Stimulated activated CD8-positive, alpha-beta memory T cell treated with anti-CD3 and anti-CD28 coated beads, Interleukin-12 subunit alpha, Interleukin-12 subunit beta, amount 100 ng/mL, for 24 hours (primary cell): Measurements from ENCODE around the gene FHL2.

Experiments used
- DNase-seq: peaks from one replicate; pipeline ENCODE4 v3.0.0-alpha.2; 2020; ENCODE audit errors: extremely low read depth

The FHL2 gene

DNA sequence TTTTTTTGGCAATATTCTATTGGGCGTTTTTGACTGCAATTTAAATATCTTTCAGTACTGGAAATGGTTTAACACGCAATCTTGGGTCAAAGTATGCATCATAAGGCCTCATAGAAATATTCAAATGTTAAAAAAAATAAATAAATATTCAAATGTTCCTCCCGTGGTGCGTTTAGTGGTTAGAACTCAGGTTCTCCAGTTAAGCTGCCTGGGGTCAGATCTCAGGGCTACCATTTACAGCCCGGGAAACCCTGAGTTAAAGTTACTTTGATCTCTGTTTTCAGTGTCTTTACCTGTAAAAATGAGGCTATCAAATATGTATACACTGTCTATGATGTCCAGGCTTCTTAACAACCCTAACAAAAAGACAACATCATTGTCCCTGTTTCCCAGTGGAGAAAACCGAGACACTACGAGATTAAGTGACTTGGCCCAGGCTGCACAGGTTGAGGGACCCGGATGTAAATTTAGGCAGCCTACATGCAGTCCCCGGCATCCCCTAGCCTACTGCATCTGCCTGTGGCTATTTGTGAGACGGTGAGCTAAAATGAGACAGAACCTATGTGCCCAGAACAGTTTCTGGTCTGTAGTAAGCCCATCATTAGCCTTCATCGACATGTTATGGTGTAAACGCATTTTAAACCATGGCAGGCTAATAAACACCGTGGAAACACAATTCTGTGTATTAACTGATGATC, 1.7 kb downstream of the FHL2 start:
- no peak for DNase-seq

DNA sequence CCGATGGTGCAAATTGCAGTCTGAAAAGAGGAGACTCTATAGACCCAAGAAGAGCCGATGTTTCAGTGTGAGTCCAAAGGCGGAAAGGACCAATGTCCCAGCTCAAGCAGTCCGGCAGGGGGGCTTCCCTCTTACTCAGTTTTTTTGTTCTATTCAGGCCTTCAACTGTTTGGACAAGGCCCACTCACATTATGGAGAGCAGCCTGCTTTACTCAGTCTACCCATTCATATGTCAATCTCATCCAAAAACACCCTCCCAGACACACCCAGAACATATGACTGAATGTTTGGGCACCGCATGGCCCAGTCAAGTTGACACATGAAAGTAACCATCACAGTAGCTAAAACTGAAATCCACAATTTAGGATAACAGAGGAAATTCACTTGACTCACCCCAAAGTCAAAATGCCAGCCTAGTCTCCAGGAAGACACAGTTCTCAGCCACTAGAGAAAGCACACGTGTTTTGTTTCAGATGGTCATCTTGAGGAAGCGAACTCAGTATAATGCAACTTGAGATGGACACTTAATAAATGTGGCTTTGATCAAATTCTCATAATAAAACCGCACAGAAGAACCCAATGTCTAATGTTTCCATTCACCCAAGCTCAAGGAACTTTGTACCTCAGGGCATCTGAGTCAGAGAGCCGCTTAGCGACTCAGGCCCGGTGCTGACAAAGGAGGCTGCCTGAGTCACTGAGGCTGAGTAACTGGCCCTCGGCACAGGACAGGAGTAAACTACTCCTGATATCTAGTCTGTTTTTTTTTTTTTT, 2.4 kb downstream of the FHL2 start:
- DNase-seq = peak; percentile 20

DNA sequence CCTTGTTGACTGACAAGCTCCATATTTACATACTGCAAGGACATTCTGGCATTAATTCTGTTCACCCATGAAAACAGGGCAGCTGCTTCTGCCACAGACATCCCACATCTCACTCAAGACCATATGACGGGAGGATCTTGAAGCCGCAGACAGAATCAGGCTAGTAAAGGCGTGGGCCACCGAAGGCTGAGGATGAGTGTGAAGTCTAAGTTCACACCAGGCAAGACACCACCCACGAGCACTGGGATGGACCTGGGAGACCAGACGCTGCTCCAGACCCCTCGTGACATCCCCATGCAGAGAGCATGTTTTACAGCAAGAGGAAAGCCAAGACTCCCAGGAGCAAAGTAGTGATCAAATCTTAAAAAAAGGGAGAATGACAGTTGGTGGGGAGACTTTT, 3.2 kb downstream of the FHL2 start:
- DNase-seq = no peak

DNA sequence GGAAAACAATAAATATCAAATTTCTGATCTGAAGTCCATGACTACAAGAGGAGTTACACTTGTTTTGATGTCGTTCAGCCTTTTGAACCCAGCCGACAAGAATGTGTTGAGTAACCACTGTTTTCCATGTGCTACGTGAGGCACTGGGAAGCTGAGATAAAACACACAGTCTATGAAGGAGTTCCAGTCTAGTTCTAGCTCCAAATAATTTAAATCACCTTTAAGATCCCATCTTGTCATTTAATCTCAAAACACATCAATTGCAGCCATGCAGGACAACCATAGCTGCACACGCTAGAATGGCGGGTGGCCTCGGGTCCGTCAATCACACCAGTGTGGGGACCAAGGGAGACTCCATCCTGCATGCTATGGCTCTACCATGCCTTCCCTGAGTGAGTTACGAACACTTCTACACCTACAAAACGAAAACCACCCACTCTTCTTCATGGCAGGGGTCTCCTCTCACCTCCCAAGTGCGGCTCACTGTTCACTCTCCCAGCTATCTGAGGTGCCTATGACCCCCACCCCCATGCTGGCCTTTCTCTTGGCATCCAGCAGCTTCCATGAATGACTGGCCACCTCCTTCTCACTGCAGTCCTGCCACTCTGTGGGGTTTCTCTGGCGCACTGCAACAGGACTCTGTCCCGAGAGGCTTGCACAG, 3.8 kb downstream of the FHL2 start:
- no peak for DNase-seq

DNA sequence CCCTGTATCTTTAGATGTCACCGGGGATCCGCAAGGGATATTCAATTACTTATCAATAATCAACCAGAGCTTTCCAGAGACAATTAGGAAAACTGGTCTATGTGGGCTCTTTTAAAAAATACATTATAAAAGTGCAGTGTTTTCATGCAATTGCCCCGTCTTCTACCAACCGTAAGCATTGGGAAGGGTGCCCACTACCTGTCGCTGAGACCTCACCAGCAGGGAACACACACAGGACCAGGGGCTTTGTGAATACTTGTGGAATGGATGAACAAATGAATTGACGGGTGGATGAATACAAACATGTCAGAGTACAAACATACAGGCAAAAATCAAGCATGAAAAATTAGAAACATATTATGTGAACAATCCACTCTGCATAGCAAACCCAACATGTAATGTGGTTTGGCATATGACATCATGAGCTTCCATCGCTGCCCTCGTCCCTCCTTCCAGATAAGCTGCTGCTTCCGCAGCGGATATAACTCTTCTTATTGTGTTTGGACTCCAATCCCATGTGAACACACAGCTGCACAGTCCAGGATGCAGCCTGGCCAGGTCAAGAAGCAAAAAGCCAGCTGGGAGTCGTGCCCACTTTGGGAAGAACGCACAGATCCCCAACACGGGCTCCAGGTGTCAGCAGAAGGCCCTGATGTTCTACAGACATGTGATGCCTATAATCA, 5.3 kb downstream of the FHL2 start:
- DNase-seq = no peak

DNA sequence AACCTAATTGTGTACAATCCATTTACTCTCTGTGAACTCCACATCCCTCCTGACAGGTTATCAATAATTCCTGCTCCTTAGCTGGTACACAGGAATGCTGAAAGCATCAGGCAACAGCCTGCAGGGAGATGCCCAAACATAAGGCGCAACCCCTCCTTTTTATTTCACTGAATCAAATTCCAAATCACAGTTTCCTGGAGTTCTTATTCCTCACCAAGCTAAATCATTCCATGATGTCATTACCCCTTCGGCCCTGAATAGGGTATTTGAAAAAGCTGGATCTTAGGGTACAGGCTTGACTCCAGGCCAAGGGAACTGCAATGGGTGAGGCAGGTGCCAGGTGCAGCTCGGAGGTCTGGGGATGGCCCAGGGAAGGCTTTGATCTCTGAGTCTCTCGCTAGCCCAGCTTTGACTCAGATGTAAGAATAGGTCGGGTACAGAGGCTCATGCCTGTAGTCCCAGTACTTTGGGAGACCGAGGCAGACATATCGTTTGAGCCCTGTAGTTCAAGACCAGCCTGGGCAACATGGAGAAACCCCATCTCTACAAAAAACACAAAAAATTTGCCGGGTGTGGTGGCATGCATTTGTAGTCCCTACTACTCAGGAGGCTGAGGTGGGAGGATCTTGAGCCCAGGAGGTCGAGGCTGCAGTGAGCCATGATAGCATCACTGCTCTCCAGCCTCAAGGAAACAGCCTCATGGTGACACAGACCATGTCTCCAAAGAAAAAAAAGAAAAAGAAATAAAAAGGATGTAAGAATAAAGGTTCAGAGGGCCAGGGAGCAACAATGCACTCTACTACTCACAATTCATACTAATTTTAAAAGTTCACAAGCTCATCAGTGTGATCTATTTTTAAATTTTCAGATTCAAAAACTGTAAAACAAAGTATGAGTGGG, 6.8 kb downstream of the FHL2 start:
- no peak for DNase-seq

DNA sequence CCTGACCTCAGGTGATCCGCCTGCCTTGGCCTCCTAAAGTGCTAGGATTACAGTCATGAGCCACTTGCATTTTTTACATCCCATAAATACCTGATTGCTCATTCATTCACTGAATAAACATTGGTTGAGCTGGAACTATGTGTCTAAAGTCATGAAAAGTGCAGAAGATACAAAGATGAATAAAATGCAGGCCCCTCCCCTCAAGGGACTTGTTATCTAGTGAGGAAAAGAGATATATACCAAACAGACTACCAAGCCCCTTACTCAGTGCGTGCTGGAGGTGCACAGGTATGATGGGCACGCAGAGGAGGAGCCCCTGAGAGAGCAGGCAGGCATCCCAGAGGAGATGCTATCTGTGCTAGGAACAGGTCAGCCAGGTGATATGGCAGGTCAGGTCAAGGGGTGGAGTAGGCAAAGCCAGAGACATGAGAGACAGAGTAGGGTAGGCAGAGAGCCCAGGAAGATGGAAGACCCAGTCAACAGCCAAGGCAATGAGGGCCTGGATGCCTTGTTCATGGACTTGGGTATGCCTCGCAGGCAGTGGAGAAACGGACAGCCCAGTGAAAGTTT, 7.7 kb downstream of the FHL2 start:
- no peak for DNase-seq

DNA sequence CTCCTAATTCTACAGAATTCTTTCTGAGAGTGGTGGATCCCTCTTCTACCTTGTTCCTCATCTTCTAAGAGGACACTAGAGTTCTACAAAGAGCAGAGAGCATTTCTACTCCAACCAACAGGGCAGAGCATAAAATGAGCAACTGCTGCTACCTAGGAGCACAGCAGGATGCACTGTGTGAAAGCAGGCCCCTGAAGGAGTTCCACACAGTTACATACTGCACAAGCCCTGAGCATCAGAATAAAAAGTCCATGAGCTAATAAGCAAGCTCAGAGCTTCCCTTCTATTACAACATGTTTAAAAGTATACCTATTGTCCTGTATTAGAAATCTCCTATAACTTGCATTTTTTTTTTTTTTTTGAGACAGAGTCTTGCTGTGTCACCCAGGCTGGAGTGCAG, 8.4 kb downstream of the FHL2 start:
- DNase-seq = no peak

DNA sequence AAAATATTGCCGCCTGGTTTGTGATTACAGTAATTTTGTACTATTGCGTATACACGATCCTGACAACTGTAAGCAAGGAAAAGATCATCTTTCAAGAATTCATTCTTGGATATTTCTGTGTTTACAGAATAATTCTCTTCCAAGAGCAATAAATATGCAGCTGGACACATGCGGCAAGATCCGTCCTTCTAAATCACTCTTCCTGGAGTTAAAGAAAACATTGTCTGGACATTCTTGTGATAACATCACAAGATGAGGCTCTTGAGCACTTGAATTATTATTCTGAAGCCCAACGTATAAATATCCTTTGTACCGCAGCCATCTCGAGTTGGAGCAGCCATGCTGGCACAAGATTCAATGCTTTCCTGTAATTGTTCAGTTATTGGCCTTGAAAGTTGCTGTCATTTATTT, 9.9 kb downstream of the FHL2 start:
- no peak for DNase-seq

DNA sequence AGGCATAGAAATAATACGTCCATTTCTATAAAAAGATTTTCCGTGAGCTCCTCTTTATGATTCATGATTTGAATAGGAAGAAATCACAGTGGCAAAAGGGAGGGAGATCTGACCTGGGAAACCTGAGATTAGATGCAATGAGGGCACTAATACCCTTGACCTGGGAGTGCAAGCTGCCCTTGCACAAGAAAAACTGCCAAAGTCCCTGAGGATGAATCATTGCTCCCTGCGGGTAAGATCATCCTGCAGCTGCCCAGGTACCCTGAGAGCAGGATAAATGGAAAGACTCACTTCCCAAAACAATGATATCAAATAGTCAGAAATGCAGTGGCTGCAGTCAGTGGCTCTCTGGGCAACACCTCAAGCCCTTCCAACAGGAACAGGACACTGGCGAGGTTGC, 11.6 kb downstream of the FHL2 start:
- no peak for DNase-seq

DNA sequence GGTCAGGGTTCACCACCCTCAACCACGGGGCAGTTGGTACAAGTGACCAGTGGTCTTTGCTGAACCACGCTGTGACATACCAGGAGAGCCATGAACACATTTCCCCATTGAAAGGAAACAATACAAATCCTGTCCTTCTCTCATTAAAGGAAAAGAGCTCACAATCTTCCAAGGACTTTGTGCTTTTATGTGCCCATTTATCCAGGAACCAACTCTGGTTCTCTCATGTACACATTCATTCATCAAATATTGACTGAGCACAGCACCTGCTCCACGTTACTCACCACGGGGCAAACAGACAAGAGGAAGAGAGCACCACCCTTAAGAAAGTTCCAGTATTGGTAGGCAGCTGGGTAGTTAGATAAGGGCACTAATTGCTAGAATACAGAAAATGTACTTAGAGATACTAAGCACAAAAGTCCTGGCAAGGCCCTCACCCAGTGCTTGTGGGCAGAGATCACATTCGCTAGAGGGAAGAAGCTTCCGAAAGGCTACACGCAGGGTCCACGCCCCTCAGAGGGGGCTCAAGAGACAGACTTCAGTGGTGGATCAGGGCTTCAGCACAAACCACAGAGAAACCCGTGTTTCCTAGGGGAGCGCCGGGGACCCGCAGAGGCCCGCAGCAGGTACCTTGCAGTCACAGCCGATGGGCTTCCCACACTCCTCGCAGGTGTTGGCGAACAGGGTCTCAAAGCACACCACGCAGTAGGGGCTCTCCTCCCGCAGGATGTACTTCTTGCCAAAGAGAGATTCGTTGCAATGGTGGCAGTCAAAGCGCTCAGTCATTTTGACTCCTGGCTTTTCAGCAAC, 12.9 kb downstream of the FHL2 start:
- no peak for DNase-seq

DNA sequence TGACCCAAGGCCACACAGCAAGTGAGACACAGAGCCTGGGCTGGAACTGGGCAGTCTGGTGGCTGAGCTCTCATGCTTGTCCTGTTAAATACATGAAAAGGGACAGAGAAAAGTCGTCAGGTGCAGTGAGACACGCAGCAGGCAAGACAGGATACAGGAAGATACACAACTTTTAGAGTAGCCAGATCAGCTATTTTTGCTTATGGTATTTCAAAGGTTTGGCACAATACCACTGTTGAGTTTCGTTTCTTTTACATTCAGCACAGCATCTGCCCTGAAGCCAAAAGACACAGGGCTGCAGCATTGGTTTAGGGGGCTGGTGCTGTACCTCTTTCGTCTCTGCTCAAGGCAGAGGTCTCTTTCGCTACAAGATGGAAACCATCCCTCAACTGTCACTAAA, 14.0 kb downstream of the FHL2 start:
- no peak for DNase-seq

DNA sequence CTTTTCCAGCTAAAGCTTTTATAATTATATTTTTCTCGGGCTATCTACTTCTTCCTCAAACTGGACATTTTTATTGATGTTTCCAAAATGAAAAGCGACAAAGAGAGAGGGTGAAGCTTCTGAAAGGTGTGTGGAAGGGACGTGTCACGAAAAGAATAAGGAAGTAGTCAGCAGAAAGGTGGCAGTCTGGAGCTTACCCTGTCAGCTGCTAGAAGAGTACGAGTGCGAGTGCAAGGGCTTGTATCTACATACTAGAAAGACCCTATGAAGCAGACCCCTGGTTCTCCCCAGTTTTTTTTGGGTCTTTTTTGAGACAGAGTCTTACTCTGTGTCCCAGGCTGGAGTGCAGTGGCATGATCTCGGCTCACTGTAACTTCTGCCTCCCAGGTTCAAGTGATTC, 14.6 kb downstream of the FHL2 start:
- no peak for DNase-seq

DNA sequence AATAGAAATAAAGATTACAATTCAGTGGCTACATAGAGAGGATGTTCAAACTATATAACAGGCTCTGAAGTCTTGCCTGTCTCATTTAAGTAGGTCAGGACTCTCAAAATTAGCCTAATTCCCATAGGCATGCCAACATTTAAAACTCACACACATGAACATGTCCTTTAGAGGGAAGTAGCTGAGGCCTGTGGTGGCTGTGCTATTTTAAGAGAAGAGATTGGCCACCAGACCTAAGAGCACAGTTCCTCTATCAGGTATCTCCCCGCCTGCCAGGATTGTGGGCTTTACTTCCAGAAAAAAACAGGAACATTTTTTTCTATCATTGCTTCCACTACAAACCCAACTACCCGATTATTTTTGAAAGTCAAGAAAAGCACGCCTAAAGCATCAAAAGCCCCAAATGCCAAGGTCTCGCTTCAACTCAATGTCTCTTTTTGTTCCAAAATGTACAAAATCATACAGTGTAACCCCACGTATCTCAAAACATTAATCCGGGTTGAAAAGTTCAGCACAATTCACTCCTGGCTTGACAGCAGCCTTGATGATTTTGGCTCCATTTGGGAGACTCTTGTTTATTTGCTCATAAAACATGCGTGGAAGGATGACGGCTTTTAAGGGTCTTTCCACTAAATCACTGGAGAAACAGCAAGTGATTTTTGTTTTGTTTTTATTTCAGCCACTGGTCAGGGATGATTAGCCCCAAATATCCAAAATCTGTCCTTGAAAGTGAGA, 15.3 kb downstream of the FHL2 start:
- DNase-seq = no peak

DNA sequence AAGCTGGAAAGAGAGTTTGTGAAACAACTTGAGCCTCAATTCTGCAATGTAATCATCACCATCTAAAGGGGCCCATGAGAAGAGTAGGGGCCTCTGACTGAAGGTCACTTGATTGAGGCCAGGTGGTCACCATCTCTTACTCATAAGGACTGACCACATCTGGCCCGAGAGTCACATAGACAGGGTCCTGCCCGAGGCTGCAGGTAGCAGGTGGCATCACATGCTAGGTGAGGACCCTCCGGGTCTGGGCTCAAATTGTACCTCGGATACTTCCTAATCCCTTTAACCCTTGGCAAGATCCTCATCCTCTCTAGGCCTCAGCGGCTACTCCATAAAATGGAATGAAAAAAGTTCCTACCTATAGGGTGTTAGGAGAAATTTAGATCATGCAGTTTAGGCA, 16.7 kb downstream of the FHL2 start:
- DNase-seq = no peak

DNA sequence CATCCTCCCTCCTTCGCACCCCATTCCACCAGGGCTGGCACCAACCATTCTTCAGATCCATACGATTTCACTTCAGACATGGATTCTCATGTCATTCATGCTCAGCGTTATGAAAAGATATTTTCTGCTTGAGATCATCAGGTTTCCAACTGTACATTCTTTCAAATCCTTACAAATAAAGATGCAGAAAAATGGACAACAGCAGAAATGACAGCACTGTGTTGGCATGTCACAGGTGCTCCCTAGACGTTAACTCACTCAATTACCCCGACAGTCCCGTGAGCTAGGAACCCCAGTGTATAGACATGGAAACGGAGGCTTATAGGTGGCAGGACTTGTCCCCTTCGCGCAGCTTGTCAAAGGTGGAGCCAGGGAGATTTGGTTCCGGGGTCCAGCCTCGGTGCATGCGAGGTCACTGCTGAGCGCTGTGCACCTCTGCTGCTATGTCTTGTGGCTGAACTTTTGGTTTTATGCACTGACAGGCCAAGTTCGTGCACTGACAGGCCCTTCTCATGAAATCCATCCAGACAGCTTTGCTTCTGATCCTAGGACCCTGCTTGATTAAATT, 17.7 kb downstream of the FHL2 start:
- DNase-seq = no peak

DNA sequence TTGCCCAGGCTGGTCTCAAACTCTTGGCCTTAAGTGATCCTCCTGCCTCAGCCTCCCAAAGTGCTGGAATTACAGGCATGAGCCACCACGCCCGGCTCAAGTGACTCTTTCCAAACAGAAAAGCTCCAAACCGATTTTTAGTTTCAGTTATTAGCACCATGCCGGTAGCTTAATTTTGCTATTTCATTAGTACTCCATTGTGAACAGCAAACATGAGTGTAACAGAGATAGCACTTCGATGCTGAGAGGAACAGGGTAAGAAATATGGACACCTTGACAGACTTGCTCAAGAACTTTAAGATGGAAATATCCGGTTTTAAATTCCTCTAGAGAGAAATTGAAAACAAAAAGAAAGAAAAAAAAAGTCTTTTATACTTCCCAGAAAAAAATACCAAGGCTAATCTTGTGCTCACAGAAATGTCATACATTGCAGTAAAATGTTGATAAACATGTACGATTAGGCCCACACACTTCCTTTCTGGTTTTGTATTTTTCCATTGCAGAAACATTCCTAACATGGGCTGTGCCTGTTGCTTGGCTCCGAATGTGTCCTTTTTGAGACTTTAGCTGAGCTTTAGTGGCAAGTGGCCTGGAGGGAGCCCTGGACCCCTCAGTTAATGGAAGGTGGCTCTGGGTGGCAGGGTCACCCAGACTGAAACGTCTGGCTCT, 18.3 kb downstream of the FHL2 start:
- no peak for DNase-seq

DNA sequence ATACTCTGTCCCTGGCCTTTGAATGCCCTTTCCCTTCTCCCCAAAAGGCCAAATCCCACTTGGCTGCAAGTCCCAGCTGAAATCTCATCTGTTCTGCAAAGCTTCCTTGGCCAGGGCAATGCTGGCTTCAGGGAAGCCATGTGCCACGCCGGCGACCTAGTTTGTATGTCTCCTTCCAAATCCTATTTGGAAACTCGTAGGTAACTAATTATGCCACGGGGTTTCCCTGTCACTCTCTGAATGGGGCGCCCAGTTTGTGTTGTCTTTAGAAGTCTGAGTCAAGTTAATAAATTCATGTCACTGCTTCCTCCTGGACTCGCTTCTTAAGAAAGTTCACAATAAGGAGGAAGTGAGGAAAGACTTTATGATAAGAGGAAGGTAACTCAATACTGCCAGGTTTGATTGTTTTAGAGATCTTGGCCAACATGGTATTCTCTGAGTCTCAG, 19.1 kb downstream of the FHL2 start:
- DNase-seq = no peak
